OCI-LY7 (cell line): Measurements from ENCODE around the gene ESRRG. TPM values are rescaled to one million over a fixed set of nuclear protein-coding genes. Genes with fewer than 3 reads are reported as not detected.

Experiments used
- BruUV-seq: library from RNA; stranded (reverse); fragments of 400-500 nt; replicated peaks from 2 replicates; lab custom pipeline; 2021; lab: Mats Ljungman, UMichigan
- CTCF ChIA-PET: fragments of 300-600 bp; sonication (Branson Sonifier 250); formaldehyde crosslinking; loops from one replicate; lab custom pipeline; 2022; ENCODE audit warnings: antibody characterized with exemption; ENCODE audit not compliant: unreplicated experiment; lab: Charles Lee
- POLR2A ChIA-PET: fragments of 300-600 bp; sonication (Branson Sonifier 250); formaldehyde crosslinking; loops from one replicate; lab custom pipeline; 2022; ENCODE audit warnings: antibody characterized with exemption; lab: Charles Lee
- DNase-seq: peaks from one replicate; pipeline ENCODE4 v3.0.0-alpha.2; 2015; ENCODE audit warnings: low spot score
- H2AFZ ChIP-seq: fragments of 200-600 bp; sonication (generic), shearing (Covaris generic); 2 replicates; pipeline ENCODE4 v1.6.1; 2014; ENCODE audit warnings: mild to moderate bottlenecking, antibody characterized with exemption, low read length, moderate library complexity
- H3K27ac ChIP-seq: fragments of 200-600 bp; sonication (generic); 2 replicates; pipeline ENCODE4 v1.5.1; 2014; ENCODE audit warnings: mixed run types, low read depth, mild to moderate bottlenecking, moderate library complexity, low read length, inconsistent platforms; ENCODE audit not compliant: poor library complexity, severe bottlenecking
- H3K36me3 ChIP-seq: fragments of 200-600 bp; sonication (generic); 2 replicates; pipeline ENCODE4 v1.6.1; 2014; ENCODE audit warnings: mild to moderate bottlenecking, antibody characterized with exemption, low read length, moderate library complexity, mixed read lengths; ENCODE audit not compliant: insufficient read depth
- H3K4me1 ChIP-seq: fragments of 200-600 bp; sonication (generic); 2 replicates; pipeline ENCODE4 v1.5.1; 2014; ENCODE audit warnings: mild to moderate bottlenecking, low read length; ENCODE audit not compliant: insufficient read depth, poor library complexity, severe bottlenecking
- H3K4me2 ChIP-seq: fragments of 200-600 bp; sonication (generic); 2 replicates; pipeline ENCODE4 v1.6.1; 2014; ENCODE audit warnings: mild to moderate bottlenecking, low read length
- H3K4me3 ChIP-seq: fragments of 200-600 bp; sonication (generic); 2 replicates; pipeline ENCODE4 v1.5.1; 2014; ENCODE audit warnings: mild to moderate bottlenecking, low read depth, low read length; ENCODE audit not compliant: poor library complexity, severe bottlenecking
- H3K79me2 ChIP-seq: fragments of 200-600 bp; sonication (generic); 2 replicates; pipeline ENCODE4 v1.6.1; 2016; ENCODE audit warnings: low read depth, mild to moderate bottlenecking, low read length, moderate library complexity, mixed read lengths; ENCODE audit not compliant: insufficient read depth
- H3K9me2 ChIP-seq: fragments of 200-600 bp; sonication (generic); 2 replicates; pipeline ENCODE4 v1.6.1; 2016; ENCODE audit warnings: mild to moderate bottlenecking, low read length, mixed read lengths; ENCODE audit not compliant: insufficient read depth
- H3K9me3 ChIP-seq: fragments of 200-600 bp; sonication (generic); 2 replicates; pipeline ENCODE4 v1.6.1; 2014; ENCODE audit warnings: mild to moderate bottlenecking, mixed run types, low read length, mixed read lengths
- H4K20me1 ChIP-seq: fragments of 200-600 bp; sonication (generic); 2 replicates; pipeline ENCODE4 v1.6.1; 2014; ENCODE audit warnings: mild to moderate bottlenecking, antibody characterized with exemption, low read length, moderate library complexity, mixed read lengths; ENCODE audit not compliant: insufficient read depth
- CTCF ChIP-seq: fragments of 200-600 bp; sonication (generic); conservative IDR thresholded peaks from 2 replicates; pipeline ENCODE4 v1.5.1; 2014; ENCODE audit warnings: mild to moderate bottlenecking, antibody characterized with exemption, low read length, moderate library complexity, mixed read lengths
- EZH2phosphoT487 ChIP-seq: fragments of 200-600 bp; sonication (generic); IDR thresholded peaks from 2 replicates; pipeline ENCODE4 v1.6.1; 2018; ENCODE audit warnings: low read depth, borderline replicate concordance, mild to moderate bottlenecking, mixed run types, antibody characterized with exemption, low read length, moderate library complexity, mixed read lengths
- intact Hi-C: fragments of 100-400 bp; cut with micrococcal nuclease; formaldehyde crosslinking; loops from one replicate; pipeline ENCODE4 v1.10.0; 2022; ENCODE audit not compliant: unreplicated experiment
- total RNA-seq, 2 experiments: library from RNA; depleted of rRNA in 1 of 2; stranded (reverse); fragments of >200 nt in 1 of 2; shearing (Covaris generic) in 1 of 2; gene quantifications; 2 replicates each; pipeline ENCODE4 v1.2.3, GENCODE V29; 2014 to 2022

Gene ESRRG
- total RNA-seq, 2 experiments from 2014 or later, result not detected

DNA sequence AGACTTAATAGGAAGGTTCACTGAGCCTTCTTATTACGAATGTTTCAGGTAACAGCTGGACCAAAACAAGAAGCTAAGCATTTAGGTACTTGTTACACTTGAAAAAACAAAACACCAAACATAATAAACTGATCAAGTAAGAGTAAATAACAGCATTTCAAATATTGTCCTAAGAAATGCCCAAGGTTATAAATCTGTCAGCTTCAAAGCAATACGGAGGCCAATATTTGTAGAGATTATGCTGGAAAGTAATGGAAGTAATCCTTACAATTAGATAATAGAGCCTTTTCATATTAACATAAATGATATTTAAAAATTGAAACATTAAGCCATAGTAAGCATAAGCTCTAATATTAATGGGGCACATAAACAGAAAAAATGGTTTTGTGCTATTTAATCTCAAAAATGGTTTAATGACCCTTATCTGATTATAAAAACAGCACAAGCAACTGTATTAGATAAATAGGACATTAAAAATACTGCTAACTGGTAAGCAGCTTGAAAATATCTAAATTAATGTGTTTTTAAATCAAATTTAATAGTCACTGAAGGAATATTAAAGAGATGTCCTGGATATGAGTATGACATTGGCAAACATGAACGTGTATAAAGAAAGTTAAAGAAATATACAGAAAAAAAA is 256.9 kb downstream of the ESRRG start:
- H3K27ac ChIP-seq, result no peak overlapping the region
- intact Hi-C loops, result no loop called here
- no peaks in the 10 kb centered on the region for H3K9me2 ChIP-seq
- no peaks in the 10 kb centered on the region for H3K36me3 ChIP-seq
- DNase-seq, result no peak
- ChIA-PET POLR2A (interaction anchor here (0.6 to 0.7 kb wide), 2 partner anchors 85 to 91 kb away, joined by 3 read pairs; no protein-coding TSS in a partner anchor), CTCF (no interaction called here)
- H2AFZ ChIP-seq, result no peak overlapping the region
- H4K20me1 ChIP-seq, result no peaks in the 10 kb centered on the region
- TF ChIP-seq EZH2phosphoT487 (no peak), CTCF (no peak)
- H3K4me1 ChIP-seq, result no peaks in the 10 kb centered on the region
- H3K9me3 ChIP-seq, result no peaks in the 10 kb centered on the region
- no peaks in the 10 kb centered on the region for H3K79me2 ChIP-seq
- H3K4me3 ChIP-seq, result no peak overlapping the region
- H3K4me2 ChIP-seq, result no peak overlapping the region
- no TSS peak for BruUV-seq

- Histone ChIP-seq H3K4me1 (no peaks in the 10 kb centered on the region), H3K9me3 (no peaks in the 10 kb centered on the region), H3K27ac (no peak overlapping the region), H3K4me2 (no peak overlapping the region), H4K20me1 (no peaks in the 10 kb centered on the region), H3K36me3 (no peaks in the 10 kb centered on the region), H3K4me3 (no peak overlapping the region), H3K9me2 (no peaks in the 10 kb centered on the region), H2AFZ (no peak overlapping the region), H3K79me2 (no peaks in the 10 kb centered on the region)
- POLR2A ChIA-PET, result no interaction called here
- no peak for TF ChIP-seq CTCF
- no TSS peak for BruUV-seq
- CTCF ChIA-PET, result no interaction called here
- no peak for DNase-seq
- intact Hi-C loops, result no loop called here
These were observed 258.7 kb downstream of the ESRRG start for GRCh38 chr1:216464489-216464888.

DNA sequence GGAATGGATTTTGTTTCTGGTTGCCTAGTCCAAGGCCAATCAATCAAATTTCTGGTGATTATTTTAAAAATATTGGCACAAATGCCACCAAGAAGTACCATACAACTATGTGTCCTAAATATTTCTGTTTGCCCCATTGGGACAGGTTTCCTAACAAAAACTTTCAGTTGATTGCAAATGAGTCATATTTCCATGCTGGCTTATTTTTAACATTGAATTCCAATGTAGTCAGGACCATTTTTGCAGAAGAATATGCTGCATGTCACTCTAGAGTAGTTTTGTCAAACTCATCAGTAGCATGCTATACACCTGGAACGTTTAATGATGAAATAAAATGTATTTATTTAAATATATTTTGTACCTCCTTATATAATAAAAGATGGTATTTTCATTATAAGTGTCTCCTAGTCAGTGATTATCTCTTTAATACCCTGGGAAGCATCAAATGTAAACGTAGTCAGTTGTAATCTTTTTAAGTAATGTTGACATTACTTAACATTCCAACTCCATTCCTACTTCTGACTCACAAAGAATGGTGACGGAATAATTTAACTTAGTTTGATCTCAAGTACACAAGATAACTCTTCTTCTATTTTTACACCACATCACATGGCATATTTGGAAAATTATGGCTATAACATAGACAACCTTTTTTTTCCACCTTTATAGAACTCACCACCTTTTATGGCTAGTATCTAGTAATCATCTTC is 261.0 kb downstream of the ESRRG start:
- Histone ChIP-seq H3K9me3 (no peaks in the 10 kb centered on the region), H4K20me1 (no peaks in the 10 kb centered on the region), H3K4me1 (no peaks in the 10 kb centered on the region), H3K36me3 (no peaks in the 10 kb centered on the region), H3K27ac (no peak overlapping the region), H3K4me3 (no peak overlapping the region), H2AFZ (no peak overlapping the region), H3K9me2 (no peaks in the 10 kb centered on the region), H3K79me2 (no peaks in the 10 kb centered on the region), H3K4me2 (no peak overlapping the region)
- ChIA-PET CTCF (no interaction called here), POLR2A (no interaction called here)
- BruUV-seq, result no TSS peak
- DNase-seq, result no peak
- no peak for TF ChIP-seq CTCF
- TF ChIP-seq EZH2phosphoT487, result no peak
- intact Hi-C loops, result no loop called here
